Measurements from ENCODE around the gene LILRA2.
A peak's percentile ranks its signal among the peaks of the same experiment; 100 is the strongest.

The LILRA2 gene

DNA sequence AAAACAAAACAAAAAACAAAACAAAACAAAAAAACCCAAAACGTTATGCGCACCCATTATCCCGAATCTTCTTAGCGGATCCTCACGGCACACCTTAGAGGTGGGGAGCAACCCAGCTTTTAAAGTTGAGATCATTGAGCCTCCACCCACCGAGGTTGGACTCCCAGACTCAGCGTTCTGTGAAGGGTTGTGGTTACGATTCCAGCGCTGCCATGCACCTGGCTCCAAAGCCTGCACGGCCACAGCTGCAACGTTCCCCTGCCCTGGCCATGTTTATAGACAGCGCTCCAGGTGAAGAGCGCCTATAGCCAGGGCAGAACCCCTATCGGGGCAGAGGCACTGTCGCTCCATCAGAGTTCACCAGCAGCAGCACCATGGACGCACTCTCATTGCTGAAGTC, 18.7 kb upstream of the LILRA2 start:
- no peak for DNase-seq (ENCODE audit: low read depth in 1 of 2, low spot score in 1 of 2)
- peaks cover 2% of the 10 kb centered on the region for H3K27me3 ChIP-seq (ENCODE audit: insufficient read depth, poor library complexity, severe bottlenecking)
- TF ChIP-seq POLR2AphosphoS5 (IDR thresholded peaks at IDR 0.05; ENCODE audit: low read depth) (no peak), GABPA (IDR thresholded peaks at IDR 0.05; ENCODE audit: low read depth) (no peak), SPI1 (IDR thresholded peaks at IDR 0.05; ENCODE audit: borderline replicate concordance, low read depth) (no peak)
- TF ChIP-seq, protein P1, sequence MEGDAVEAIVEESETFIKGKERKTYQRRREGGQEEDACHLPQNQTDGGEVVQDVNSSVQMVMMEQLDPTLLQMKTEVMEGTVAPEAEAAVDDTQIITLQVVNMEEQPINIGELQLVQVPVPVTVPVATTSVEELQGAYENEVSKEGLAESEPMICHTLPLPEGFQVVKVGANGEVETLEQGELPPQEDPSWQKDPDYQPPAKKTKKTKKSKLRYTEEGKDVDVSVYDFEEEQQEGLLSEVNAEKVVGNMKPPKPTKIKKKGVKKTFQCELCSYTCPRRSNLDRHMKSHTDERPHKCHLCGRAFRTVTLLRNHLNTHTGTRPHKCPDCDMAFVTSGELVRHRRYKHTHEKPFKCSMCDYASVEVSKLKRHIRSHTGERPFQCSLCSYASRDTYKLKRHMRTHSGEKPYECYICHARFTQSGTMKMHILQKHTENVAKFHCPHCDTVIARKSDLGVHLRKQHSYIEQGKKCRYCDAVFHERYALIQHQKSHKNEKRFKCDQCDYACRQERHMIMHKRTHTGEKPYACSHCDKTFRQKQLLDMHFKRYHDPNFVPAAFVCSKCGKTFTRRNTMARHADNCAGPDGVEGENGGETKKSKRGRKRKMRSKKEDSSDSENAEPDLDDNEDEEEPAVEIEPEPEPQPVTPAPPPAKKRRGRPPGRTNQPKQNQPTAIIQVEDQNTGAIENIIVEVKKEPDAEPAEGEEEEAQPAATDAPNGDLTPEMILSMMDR (IDR thresholded peaks at IDR 0.05; ENCODE audit: insufficient read depth, low read length), result no peak
- TF ChIP-seq, protein P2, sequence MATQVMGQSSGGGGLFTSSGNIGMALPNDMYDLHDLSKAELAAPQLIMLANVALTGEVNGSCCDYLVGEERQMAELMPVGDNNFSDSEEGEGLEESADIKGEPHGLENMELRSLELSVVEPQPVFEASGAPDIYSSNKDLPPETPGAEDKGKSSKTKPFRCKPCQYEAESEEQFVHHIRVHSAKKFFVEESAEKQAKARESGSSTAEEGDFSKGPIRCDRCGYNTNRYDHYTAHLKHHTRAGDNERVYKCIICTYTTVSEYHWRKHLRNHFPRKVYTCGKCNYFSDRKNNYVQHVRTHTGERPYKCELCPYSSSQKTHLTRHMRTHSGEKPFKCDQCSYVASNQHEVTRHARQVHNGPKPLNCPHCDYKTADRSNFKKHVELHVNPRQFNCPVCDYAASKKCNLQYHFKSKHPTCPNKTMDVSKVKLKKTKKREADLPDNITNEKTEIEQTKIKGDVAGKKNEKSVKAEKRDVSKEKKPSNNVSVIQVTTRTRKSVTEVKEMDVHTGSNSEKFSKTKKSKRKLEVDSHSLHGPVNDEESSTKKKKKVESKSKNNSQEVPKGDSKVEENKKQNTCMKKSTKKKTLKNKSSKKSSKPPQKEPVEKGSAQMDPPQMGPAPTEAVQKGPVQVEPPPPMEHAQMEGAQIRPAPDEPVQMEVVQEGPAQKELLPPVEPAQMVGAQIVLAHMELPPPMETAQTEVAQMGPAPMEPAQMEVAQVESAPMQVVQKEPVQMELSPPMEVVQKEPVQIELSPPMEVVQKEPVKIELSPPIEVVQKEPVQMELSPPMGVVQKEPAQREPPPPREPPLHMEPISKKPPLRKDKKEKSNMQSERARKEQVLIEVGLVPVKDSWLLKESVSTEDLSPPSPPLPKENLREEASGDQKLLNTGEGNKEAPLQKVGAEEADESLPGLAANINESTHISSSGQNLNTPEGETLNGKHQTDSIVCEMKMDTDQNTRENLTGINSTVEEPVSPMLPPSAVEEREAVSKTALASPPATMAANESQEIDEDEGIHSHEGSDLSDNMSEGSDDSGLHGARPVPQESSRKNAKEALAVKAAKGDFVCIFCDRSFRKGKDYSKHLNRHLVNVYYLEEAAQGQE (IDR thresholded peaks at IDR 0.05; ENCODE audit: insufficient replicate concordance, low read depth), result no peak
- no peak overlapping the region for H3K4me3 ChIP-seq (replicated peaks; ENCODE audit: insufficient read depth, low read length)
- no peak overlapping the region for H3K27ac ChIP-seq (replicated peaks)

- H3K27ac ChIP-seq (replicated peaks), result no peak overlapping the region
- peaks cover 2% of the 10 kb centered on the region for H3K27me3 ChIP-seq (ENCODE audit: insufficient read depth, poor library complexity, severe bottlenecking)
- TF ChIP-seq, protein P2 (IDR thresholded peaks at IDR 0.05; ENCODE audit: insufficient replicate concordance, low read depth), result no peak
- TF ChIP-seq, protein P1 (IDR thresholded peaks at IDR 0.05; ENCODE audit: insufficient read depth, low read length), result no peak
- TF ChIP-seq POLR2AphosphoS5 (IDR thresholded peaks at IDR 0.05; ENCODE audit: low read depth) (no peak), GABPA (IDR thresholded peaks at IDR 0.05; ENCODE audit: low read depth) (no peak), SPI1 (IDR thresholded peaks at IDR 0.05; ENCODE audit: borderline replicate concordance, low read depth) (no peak)
- DNase-seq (ENCODE audit: low read depth in 1 of 2, low spot score in 1 of 2), result no peak
- no peak overlapping the region for H3K4me3 ChIP-seq (replicated peaks; ENCODE audit: insufficient read depth, low read length)
Observed at GRCh38 chr19:54556194-54556593, 17.4 kb upstream of the LILRA2 start.

- DNase-seq (ENCODE audit: low read depth in 1 of 2, low spot score in 1 of 2), result no peak
- H3K27me3 ChIP-seq (ENCODE audit: insufficient read depth, poor library complexity, severe bottlenecking), result peaks cover 2% of the 10 kb centered on the region
Observed at GRCh38 chr19:54558339-54558738, 15.3 kb upstream of the LILRA2 start.

More at GRCh38 chr19:54558339-54558738, 15.3 kb upstream of the LILRA2 start:
- TF ChIP-seq, protein P1 (IDR thresholded peaks at IDR 0.05; ENCODE audit: insufficient read depth, low read length), result no peak
- TF ChIP-seq, protein P2 (IDR thresholded peaks at IDR 0.05; ENCODE audit: insufficient replicate concordance, low read depth), result peak; percentile 92
- no peak overlapping the region for H3K27ac ChIP-seq (replicated peaks)
- H3K4me3 ChIP-seq (replicated peaks; ENCODE audit: insufficient read depth, low read length), result no peak overlapping the region
